Stimulated activated naive CD4-positive, alpha-beta T cell (primary cell): ENCODE results near the gene DGKD.

Experiments used
- DNase-seq, 6 experiments: peaks; one replicate each; lab custom pipeline; 2025; lab: John Stamatoyannopoulos, UW

DGKD gene

DNA sequence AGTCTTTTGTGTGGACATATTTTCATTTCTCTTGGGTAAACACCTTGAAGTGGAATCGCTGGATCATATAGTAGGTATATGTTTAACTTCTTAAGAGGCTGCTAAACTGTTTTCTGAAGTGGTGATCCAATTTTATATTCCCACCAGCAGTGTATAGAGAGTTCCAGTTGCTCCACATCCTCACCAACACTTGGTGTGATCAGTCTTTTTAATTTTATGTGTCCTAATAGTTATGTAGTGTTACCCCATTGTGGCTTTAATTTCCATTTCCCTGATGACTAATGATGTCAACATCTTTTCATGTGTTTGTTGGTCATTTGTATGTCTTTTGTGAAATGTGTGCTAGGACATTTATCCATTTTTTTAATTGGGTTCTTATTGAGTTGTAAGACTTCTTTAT, 56.9 kb downstream of the DGKD start:
- no peak for DNase-seq

DNA sequence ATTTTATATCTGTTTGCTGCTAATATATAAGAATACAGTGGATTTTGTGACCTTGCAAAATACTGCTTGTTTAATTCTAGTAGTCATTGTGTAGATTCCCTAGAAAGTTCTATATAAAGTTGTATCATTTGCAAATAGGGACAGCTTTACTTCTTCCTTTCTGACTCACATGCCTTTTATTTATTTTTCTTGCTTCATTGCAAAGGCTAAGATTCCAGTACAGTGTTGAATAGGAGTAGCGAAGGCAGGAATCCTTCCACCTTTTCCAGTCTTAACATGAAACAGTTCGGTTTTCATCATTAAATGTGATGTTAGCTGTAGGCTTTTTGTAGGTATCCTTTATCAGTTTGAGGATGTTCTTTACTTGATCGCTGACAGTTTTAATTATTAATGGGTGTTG, 58.1 kb downstream of the DGKD start:
- DNase-seq = no peak

DNA sequence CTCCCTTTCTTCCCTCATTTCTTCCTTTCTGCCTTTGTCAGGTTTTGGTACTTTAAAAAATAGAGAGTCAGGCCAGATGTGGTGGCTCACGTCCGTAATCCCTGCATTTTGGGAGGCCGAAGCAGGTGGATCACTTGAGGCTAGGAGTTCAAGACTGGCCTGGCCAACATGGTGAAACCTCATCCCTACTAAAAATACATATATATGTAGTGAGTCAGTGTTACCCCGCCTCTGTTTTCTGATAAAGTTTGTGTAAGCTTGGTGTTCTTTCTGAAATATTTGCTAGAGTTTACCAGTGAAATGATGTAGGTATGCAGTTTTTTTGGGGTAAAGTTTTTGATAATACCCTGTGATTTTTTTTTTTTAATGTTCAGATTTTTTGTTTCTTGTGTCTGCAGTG, 58.8 kb downstream of the DGKD start:
- DNase-seq = no peak

DNA sequence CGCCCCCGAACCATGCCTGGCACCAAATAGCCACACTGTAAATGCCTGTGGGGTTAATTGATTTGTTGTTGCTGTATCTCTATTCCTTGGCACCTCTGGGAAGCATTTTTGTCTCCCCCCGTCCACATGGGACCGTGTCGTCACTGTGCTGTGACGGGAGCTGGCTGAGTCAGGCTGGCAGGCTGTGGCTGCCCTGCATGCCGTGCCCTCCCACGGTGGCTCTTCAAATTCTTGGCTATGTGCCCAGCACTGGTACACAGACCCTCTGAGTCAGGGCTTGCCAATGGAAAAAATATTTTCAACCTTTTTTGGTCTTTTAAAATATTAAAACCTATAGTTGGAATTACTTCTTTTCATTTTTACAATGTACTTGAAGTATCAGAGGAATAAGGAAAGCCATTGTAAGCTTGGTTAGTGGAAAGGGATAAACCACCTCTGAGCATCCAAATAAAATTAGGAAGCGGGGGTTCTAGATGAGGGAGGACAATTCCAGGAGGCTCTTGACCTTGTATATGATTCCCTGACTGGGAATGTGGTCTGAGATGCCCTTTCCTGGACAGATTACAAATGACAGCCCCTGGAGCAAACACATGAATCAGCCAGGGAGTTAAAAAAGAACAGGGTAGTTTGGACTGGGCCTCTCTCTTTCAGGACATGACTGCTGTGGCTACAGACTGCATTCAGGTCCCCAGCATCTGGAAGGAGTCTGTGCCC, 59.4 kb downstream of the DGKD start:
- peak in 4 of 6 experiments; percentile 8 to 63 (median 40) for DNase-seq

DNA sequence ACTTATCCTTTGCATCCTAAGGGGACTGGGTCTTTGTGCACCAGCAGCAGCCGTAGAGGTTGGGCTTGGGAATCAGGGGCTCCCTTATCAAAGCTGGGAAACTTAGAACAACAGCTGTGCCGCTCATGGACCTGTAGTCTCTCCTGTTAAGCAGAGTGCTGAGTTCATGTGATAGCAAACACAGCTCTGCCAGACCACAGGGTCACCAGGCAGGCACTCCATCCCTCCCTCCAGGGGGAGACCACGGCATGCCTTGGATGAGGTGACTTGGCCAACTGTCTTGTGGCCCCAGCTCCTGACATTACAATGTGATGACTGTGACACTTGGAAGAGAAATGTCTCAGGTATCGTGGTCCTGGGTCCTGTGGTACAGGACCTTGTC, 60.0 kb downstream of the DGKD start:
- DNase-seq = no peak

DNA sequence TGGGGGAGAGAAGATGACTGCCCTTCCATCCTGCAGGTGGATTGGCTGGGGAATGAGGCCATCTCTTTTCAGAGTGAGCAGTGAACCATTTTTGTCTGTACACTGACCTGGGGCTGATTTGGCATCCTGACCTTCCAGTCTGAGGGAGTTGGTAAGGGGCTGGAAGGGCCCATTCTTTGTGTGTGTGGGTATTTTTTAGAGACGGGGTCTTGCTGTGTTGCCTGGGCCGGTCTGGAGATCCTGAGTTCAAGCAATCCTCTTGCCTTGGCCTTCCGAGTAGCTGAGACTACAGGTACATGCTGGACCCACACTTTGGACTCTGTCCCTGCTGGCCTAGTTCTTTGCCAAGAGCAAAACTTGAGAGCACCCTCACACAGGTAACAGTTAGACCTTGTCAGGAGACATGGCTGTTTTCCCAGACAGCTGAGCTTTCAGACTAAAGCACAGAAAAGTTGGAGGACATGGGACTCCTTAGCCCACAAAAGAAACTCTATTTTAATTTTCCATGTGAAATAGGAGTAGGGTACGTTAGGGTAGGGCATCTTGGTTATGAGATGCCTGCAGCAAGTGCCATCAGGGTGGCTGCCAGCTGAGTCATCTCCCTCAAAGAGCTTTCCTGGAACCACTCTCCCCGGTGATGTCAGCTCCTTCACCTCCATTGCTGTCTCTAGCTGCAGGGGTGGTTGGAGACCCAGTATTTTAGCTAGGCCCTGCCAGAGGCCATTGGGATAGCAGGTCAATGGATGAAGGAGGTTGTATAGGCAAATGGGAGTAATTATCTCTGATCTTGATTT, 60.7 kb downstream of the DGKD start:
- DNase-seq = no peak

DNA sequence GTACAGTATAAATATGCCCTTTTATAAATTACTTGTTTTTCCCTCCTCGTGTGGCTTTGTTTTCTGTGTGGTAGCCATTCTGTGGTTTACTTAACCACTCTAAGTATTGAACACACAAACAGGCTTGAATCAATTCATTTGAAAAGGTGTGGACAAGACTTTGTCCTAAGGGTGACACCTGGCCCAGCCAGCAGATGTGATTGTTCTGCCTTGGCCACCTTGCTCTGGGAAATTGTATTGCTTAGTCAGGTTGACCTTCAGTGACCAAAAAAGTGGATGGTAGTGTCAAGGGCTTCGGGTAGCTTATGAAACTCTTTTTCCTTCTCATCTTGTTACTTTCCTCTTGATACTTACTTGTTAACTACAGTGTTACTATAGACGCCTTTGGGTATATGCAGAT, 61.9 kb downstream of the DGKD start:
- DNase-seq = no peak

DNA sequence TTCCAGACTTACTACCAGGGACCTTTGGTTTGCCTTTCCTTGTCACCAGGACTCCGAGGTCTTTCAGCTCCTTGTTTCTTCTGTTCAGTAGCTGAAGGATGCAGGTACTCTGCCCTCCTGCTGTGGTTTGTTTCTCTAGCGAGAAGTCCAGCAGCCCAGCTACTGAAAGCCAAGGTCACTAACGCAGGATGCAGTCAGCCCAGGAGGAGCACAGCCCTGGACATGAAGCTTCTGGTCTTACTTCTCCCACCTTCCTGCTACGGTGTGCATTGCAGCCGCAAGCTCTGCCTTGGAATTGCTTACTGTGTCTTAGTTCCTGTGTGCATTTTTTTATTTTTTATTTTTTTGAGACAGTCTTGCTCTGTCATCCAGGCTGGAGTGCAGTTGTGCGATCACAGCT, 62.4 kb downstream of the DGKD start:
- no peak for DNase-seq

DNA sequence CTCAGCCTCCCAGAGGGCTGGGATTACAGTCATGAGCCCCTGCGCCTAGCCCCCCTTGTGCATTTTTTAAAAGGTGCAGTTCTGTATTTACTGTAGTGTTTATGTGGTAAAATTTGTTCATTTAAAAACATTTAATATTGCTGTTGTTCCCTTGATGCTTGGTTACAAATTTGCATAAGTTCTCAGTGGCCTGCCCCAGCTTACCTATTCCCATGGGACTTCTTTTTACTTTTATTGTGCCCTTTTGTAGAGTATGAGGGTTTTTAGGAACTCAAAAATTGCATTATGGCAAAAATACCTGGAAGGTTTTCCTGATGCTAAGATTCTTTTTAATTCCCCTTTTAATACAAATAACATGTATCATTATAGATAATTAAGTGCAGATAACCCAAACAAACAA, 63.0 kb downstream of the DGKD start:
- DNase-seq = no peak

DNA sequence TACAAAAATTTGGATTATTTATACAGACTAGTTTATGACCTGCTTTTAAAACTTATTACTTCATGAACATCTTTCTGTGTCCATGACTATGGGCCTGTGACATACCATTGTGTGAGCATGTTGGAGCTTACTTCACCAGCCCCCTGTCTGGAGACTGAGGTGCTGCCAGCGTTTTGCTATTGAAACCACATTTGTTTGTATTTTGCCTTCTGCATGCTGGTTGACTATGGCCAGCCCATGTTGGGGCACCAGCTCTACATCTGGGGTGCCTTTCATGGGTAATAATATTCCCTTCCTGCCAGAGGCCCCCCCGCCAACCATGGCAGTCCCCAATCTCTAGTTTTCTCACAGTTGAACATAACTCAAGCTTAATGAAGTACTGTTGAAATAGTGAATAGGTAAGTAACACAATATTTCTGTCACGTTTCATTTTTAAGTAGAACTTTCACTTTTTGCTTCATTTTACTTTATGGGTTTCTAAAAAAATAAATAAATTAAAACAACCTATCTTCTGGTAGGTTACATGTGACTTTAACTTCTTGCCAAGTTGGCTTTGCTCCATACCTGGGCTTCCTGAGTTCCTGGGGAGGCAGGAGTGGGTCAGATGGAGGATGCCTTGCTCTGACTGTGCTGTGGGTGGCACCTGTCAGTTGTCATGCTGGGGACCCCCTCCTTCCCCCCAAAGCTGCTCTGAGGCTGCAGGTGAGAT, 63.9 kb downstream of the DGKD start:
- no peak for DNase-seq

DNA sequence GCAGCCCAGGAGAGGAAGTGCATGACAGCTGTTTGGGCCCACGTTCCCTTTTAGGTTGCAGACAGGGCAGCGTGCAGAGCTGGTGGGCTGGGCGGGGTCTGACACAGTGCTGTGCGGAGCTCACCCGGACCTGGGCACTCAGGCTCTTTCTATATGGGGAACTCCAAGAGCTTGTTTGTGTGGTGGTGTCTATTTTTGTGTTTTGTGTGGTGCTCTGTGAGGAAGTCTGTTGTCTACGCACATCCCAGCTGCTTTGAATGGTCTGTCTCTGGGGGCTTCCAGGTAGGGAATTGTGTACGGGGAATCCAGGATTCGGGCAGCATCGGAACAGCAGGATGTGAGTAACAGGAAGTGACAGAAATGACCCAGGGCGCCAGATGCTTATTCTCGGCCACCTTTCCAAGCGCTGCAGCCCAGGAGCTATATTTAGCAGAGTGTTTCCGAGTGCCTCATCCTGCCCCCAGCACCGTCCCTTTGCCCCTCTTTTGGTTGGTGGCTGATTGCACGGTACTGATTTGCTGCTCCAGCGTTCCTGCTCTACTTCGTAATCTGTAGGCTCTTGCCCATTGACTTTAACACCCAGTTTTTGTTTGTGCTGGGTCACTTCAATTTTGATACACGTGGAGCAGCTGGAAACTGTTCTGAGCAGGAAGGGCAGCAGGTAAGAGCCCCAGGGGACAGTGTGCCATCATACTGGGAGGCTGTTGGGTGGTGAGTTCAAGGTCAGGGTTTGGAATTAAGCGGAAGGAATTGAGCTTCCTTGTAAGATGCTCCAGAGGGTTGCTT, 64.7 kb downstream of the DGKD start:
- peak; percentile 22 to 42 (median 38) for DNase-seq

DNA sequence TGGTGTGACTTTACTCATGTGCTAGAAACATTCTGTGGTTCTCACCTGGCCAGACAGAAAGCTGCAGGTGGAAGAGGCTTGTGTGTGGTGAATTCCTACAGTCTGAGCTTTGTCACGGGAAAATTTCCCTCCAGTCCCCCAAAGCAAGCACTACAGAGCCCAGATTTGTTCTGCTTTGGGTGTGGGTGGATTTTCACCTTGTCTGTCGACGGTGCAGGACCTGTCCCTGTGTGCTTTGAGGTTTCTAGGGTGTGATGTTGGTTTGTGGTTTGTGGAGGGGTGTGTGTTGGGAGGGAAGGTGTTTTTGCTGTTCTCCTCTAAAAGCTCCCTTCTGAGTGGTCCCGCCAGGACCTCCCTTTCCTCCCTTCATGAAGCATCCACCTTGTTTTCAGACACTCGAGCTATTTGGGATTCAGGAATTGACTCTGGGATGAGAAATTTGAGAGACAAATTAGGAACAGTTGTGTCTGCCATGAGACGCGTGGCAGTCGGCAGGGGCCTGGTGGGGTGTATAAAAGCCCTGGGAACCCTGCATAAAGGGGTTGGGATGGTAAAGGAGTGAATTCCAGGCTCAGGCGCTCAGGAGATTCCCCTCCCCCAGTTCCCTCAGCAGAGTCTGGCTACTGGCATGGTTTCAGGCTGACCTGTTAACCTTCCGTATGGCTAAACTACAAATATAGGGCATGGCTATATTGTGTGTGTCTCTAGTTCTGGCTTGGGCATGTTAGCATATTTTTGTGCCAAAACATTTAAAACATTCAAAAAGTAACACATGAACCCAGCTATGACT, 65.5 kb downstream of the DGKD start:
- DNase-seq = peak in 5 of 6 experiments; percentile 33 to 50 (median 37)

DNA sequence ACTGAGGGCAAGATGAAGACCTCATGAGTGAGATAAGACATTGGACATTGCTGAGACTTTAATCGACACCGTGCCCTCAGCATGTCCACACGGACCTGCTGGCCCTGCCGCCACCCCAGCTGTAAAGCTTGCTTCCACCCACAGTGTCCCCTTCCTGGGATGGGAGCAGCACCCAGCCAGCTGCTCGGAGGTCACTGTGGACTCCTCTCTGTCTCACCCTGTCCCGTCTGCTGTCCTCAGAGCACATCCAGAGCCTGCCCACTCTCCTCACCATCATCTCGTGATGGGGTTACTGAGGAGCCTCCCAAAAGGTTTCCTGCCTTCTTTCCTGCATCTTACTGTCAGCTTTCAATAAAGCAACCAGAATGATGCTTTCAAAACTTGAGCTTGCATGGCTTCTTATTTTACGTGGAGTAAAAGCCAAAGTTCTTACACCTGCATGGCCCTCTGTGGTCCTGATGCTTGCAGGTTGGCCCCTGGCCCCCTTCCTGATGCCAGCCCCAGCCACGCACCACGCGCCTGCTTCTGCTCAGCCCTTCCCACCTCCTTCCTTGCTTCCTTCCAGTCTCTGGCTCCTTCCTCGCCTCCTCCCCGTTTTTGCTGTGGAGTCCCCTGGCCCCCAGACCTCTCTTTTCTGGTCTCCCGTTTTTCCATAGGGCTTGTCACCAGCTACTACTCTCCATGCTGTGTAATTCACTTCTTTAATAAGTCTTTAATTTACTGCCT, 67.0 kb downstream of the DGKD start:
- DNase-seq = no peak

DNA sequence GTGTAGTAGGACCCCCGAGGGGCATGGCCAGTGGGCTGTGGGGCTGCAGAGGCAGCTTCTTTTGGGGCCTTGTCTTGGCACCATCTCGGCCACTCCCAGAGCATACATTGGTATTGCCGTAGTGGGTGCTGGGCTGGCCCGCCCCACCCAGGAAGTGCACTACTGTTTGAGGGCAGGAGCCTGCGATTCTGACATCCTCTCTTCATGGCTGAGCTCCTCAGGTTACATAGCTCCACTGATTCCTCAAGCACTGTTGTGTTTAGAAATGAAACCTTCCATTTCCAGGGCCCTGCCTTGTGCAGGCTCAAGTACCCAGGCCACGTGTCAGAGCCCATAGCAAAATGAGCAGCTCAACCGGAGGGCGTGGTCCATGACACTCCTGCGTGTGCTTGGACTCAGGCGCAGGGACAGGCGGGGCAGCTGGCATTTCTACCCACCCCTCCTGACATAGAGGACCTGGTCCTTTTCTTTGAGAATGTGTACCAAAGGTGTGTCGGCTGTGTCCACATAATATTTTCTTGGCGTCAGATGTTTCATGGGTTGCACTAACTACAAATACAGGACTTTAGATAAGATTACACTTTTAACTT, 67.9 kb downstream of the DGKD start:
- DNase-seq = peak; percentile 39 to 78 (median 62)

DNA sequence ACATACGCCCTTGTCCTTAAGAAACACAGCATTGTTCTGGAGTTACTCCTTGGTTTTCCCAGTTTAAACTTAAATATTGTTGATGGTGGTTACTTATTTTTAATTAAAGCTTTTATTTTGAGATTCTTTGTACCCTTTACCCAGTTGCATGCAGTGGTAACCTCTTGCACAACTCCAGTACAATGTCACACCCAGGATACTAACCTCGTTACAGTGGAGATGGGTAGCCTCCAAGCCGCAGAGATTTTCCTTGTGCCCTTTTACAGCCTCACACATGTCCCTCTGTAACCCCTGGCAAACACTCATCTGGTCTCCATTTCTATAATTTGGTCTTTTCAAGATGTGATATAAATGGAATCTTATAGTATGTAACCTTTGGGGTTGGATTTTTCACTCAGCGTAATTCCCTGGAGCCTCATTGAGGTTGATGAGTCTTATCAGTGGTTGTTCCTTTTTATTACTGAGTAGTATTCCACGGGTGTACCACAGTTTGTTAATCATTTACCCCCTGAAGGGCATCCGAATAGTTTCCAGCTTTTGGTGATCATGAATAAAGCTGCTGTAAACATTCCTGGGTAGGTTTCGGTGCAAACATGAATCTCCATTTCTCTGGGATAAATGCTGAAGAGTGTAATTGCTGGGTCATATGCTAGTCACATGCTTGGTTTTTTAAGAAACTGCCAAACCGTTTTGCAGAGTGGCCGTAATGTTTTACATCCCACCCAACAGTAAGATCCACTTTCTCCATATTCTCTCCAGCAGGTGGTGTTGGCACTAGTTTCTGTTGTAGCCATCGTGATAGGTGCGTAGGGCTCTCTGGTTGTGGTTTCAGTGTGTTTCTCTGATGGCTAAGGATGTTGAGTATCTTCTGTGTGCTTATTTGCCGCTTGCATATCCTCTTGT, 68.6 kb downstream of the DGKD start:
- DNase-seq = peak in 3 of 6 experiments; percentile 29 to 46 (median 39)

DNA sequence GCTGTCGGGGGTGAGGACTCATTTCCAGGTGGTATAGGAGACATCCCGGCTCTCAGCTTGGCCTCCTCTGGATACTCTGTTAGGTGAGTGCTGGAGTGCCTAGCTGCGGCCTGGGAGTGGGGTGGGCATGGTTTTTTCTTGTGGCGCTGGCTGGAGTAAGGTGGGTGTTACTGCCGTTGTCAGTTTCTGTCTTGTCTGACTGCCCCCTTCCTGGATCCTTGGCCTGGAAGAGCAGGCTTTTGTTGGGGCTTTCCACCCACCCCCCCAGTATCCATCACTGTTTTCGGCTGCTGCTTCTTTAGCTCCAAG, 69.2 kb downstream of the DGKD start:
- no peak for DNase-seq

DNA sequence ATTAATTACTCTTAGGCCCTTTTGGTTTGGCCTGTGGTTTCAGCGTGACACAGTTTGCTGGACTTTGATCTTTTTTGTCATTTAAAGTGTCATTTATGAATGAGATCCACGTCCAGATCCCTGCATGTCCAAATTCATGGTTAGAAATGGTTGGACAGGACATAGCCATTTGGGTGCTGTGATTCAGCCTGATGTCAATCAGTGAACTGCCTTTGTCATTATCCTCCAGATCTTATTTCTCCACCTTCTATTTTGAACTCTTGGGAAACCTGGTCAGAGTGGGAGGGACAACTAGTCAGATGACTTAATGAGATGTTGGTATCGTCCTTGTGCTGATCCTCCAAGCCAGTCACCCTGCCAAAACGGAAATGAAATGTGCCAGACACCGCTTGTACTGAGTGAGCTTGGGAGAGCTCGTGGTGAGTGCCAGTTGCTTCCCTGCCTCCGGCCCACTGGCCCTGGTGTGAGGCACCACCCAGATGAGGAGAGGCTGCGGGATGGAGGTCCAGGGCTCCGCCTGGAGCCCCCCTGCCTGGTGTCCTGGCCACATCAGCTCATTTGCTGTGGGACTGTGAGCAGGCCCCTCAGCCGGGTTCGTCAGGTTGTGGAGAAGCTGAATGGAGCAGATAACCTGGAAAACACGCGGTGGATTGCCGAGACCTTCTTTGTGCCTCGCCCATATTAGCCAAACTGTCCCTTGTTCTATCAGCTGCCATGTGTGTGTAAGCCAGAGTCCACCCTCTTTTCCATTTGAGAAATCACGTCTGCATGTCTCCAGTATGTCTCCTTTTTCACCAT, 70.1 kb downstream of the DGKD start:
- no peak for DNase-seq

DNA sequence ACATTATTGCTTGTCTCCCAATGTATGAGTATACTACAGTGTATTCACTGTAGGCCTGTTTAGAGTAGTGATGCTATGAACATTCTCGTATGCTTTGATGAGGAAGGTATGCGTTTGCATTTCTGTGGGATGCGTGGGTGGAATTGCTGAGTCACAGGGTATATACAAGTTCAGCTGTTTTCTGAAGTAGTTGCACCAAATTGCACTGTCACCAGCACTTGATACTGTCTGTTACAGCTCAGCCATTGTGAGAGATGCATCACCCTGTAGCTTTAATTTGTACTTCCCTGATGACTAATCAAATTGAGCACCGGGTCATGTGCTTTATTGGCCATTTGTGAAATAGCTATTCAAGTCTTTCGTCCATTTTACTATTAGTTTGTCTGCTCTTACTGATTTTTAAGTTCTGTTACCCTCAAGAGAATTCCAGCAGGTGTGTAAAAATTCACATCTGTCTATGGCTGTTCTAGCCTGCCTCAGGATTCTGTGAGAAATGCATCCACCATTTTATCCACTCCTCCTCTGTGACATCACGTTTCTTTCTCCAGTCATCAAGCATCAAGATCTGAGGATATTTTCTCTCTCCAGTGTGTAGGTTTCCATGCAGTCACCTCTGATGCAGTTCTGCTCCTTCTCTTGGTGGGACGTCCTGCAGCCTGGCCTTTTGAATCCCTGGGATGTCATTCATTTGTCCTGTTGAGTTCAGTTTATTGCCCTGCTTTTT, 72.5 kb downstream of the DGKD start:
- no peak for DNase-seq
